HG03139 (cell line): ENCODE measurements around the gene ME2.
"Not testable (repeated sequence)": the region's sequence is repeated elsewhere in the genome, so short reads cannot be mapped to it uniquely, and the experiment has no call there.

Experiments used
- ATAC-seq: cut with Tn5 transposase; IDR thresholded peaks from one replicate; pipeline ENCODE4 v1.9.1; 2021; ENCODE audit not compliant: unreplicated experiment

Gene ME2

DNA sequence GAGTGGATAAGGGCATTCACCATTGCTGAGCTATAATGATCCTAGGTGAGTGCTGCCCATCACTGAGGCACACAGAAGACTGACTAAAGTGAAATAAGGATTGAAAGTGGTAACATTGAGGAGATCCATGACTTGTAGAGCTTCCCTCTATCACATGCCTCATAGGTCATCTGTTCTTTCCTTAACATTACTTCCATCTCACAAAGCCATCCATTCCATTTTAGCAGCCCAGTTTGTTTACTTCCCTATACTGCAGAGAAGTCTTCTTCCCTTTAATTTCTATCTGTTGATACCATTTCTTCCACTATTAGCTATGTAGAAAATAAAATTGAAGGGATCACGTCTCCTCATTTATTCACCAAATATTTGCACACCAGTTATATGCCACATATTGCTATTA is 32.1 kb downstream of the ME2 start:
- ATAC-seq: no peak

- no peak for ATAC-seq
Measured at GRCh38 chr18:50917021-50917420, 38.1 kb downstream of the ME2 start.

DNA sequence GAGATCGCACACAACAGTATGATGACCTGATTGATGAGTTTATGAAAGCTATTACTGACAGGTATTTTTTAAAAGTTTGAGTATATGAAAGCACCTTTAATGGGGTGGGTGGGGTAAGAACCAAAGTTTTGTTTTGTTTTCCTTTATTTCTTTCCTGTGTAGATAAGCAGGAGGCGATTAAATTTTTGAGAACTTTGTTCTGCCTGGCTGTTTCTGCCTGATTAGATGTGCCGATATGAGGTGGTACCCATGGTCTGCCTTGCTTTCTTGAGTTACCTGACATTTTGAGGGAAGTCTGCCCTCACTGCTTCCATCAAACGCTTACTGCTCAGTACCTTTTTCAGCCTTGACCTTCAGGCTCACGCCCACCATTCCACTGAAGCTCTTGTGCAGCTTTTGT is 39.2 kb downstream of the ME2 start:
- ATAC-seq: no peak

DNA sequence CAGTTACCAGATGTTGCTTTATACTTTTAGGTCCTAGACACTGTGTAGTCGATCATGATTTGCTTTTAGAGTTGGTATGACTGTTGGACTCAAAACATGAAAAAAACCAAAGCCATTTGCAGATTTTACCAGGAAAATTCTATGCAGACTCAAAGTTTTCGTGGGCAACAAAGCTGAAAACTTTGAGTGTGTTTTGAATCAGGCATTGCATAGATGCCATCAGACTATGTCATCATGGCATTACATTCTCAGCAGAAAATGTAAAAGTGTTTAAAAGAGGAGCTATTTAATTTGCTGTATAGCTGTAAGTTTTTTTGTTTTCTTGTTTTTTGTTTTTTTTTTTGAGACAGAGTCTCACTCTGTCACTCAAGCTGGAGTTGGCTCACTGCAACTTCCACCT is 45.5 kb downstream of the ME2 start:
- no peak for ATAC-seq

DNA sequence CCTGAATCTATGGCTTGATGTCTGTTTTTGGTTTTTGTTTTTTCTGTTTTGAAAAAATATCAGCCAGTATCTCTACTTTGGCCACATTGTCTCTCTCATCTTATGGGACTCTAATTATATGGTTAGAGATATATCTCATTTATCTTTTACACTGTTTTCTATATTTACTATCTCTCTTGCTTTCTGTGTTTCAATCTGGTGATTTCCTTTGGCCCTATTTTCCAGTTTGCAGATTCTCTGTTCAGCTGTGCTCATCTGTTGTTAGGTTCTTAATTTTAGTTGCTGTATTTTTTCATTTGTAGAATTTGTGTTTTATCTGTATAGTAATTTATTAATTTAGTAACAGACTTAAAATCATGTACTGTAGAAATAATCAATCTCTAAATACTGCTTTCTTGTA is 47.6 kb downstream of the ME2 start:
- ATAC-seq: no peak

DNA sequence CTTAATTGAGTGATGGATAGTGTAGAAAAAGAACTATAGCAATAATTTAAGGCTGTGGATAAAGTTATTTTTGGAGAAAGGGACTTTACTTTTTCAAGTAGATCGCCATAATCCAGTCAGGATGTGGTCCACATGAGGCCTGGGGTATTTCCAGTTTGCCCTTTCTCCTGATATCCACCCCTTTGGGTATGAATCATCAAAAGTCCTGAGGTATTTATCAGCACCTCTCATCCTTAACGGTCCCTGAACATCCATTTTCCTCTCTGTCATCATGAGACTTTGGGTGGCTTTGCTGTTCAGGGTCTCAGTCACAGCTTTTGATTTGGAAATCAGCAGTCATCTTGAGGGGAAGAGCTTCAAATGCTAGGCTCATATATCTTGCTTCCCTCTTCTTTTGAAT is 49.6 kb downstream of the ME2 start:
- ATAC-seq: no peak

- no peak for ATAC-seq
Measured at GRCh38 chr18:50933684-50934083, 54.8 kb downstream of the ME2 start.

DNA sequence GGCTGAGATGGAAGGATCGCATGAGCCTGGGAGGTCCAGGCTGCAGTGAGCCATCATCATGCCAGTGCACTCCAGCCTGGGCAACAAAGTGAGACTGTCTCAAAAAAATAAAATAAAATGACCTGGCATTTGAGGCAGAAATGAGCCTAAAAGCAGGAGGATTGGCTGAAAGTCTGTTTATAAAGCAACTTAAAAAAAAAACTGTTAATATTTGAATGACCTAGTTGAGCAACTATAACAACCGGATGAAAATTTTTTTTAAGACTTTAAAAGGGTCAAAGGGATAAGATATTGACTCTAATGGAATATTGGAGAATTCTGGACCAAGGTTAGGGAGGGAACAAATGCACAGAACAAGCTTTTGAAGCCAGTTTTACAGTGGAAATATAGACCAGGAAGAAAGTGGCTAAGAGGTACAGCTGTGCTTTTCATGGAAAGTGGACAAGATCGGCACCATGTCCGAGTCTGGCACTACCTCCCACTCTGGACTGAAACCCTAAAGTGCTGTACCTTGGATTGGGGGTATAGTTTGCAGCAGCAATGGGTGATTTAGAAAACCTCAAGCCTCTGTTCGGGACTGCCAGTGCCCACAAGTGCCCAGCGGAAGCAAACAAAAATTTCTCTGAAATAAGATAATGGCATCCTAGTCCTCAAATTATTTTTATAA is 55.8 kb downstream of the ME2 start:
- no peak for ATAC-seq

DNA sequence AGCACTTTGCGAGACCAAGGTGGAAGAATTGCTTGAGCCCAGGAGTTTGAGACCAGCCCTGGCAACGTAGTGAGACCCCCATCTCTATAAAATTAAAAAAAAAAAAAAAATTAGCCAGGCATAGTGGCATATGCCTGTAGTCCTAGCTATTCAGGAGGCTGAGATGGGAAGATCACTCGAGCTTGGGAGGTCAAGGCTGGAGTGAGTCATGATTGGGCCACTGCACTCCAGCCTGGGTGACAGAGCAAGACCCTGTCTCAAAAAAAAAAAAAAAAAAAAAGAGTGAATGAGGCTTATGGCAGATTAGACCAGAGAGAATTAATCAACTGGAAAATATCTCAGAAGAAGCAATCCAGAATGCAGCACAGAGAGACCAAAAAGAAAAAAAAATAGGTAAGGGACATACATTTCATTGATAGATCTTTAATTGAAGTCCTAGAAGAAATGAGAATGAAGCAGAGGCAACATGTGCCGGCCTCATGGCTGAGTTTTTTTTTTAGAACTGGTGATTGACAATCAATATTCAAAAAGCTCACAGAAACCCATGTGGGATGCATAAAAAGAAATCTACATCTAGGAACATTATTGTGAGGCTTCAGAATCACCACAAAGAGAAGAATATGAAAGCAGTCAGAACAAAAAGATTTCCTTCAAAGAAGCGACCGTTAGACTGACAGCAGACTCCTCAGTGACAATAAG is 56.7 kb downstream of the ME2 start:
- no peak for ATAC-seq

DNA sequence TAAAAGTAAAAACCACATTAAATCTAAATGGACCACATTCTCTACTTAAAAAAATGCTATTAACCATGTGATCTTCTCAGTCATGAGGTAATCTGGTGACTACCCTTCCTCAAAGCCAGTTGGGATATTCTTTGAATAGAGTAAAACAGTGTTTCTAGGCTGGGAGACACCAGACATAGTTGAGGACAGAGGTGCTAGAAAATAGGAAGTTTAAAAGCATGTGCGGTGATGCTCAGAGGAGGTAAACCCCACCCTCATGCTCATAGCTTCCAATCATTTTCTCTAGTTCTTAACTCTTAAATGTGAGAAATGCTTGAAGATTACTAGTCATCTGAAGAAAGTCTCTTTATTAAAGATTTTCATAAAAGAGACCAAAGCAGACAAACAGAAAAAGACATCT is 58.3 kb downstream of the ME2 start:
- ATAC-seq: no peak

- no peak for ATAC-seq
Measured at GRCh38 chr18:50938912-50939311, 60.0 kb downstream of the ME2 start.

- ATAC-seq: no peak
Measured at GRCh38 chr18:50944245-50944932, 65.5 kb downstream of the ME2 start.

- ATAC-seq: not testable (repeated sequence)
Measured at GRCh38 chr18:50945918-50946317, 67.0 kb downstream of the ME2 start.

GRCh38 chr18:50947899-50948298 is 69.0 kb downstream of the ME2 start:
- ATAC-seq: no peak

GRCh38 chr18:50949185-50949584 is 70.3 kb downstream of the ME2 start:
- ATAC-seq: no peak

GRCh38 chr18:50950626-50951025 is 71.7 kb downstream of the ME2 start:
- ATAC-seq: no peak

GRCh38 chr18:50953822-50954221 is 74.9 kb downstream of the ME2 start:
- ATAC-seq: no peak

GRCh38 chr18:50955253-50955652 is 76.3 kb downstream of the ME2 start:
- no peak for ATAC-seq

DNA sequence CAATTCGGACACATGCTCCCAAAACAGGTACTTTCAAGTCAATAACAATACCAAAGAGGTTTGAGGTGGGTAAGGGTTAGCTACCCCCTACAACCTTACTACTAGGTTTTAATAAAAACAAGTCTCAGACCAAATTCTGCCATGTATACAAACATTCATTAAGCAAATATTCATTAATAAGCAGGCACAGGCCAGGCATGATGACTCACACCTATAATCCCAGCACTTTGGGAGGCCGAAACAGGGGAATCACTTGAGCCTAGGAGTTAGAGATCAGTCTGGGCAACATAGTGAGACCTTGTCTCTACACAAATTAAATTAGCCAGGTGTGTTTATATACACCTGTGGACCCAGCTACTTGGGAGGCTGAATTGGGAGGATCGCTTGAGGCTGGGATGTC is 77.2 kb downstream of the ME2 start:
- ATAC-seq: no peak

GRCh38 chr18:50961974-50962373 is 83.1 kb downstream of the ME2 start:
- ATAC-seq: no peak

- peak; percentile 95 for ATAC-seq
Measured at GRCh38 chr18:50967714-50968661, 89.1 kb downstream of the ME2 start, which contains the start of gene ELAC1. Gene ELAC1 (plus strand): TSS chr18:50968040. CDS start chr18:50974405, 6,365 bp downstream.
